Measurements from ENCODE around the gene NTF3.
"Not testable (repeated sequence)": the region's sequence is repeated elsewhere in the genome, so short reads cannot be mapped to it uniquely, and the experiment has no call there.

The NTF3 gene

DNA sequence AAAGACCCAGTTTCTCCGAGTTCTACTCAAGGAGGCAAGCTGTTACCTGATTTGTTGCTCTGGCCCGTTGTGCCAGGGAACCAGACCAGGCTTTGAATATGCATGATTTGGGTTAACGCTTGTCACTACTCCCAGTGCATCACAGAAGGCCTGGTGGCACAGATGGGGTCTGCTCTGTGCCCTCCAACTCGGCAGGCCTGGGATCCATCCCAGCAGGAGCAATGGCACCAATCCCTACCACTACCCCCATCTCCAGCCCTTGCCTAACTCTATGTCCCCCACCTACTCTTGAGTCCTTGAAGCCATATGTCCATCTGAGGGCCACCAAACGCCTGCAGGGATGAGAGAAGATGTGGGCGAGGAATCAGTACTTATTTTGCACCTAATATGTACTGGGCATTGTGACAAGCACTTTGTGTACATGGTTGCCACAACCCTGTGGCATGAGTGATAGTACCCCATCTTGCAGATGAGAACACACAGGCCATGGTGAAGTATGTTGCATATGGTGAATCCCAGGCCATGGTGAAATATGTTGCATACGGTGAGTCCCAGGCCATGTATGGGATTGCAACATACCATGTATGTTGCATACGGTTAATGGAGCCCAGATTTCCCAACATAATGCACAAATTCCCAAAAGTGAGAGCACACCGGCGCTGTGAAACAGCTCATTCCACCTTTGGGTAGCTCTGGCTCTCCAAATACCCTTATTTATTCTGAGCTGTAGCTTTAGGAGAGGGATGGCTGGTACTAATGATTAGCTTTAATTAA is 102.7 kb downstream of the NTF3 start:
- no peak for DNase-seq (ENCODE audit: low read depth)

- no peak for DNase-seq (ENCODE audit: low read depth)
Measured at GRCh38 chr12:5535541-5535940, 103.6 kb downstream of the NTF3 start.

- DNase-seq (ENCODE audit: low read depth) = not testable (repeated sequence)
Measured at GRCh38 chr12:5537026-5537615, 105.2 kb downstream of the NTF3 start.

- DNase-seq (ENCODE audit: low read depth) = no peak
Measured at GRCh38 chr12:5537771-5538170, 105.9 kb downstream of the NTF3 start.

Data from activated T-helper 9 cell treated with anti-CD3 and anti-CD28 coated beads, Interleukin-2, amount 50 U/mL, for 16 hours (primary cell).